ENCODE measurements around the gene GNS. TPM values are rescaled to one million over a fixed set of nuclear protein-coding genes. Genes with fewer than 3 reads are reported as not detected.

Gene GNS
- total and polyA plus RNA-seq, 5 donors, result 33.6 to 105 (median 96.6) TPM

DNA sequence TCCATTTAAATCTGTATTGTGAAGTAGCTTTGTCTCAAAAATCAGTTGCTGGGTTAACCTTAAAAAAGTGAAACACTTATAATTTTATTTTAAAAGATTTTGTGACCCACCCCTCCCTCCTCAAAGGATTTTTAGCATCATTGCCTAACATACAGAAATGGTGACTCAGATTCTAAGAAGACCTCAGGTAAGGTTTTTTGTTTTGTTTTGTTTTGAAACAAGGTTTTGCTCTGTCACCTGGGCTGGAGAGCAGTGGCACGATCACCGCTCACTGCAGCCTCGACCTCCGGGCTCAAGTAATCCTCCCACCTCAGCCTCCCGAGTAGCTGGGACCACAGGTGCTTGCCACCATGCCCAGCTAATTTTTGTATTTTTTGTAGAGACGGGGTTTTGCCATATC, 74.2 kb downstream of the GNS start:
- Histone ChIP-seq H3K4me3 (ENCODE audit: low read length) (no peak overlapping the region), H3K4me1 (ENCODE audit: control insufficient read depth, insufficient read depth, low read length) (peaks cover 15% of the 10 kb centered on the region), H3K27ac (ENCODE audit: low read length) (no peak overlapping the region), H3K27me3 (ENCODE audit: control insufficient read depth, insufficient read depth) (no peaks in the 10 kb centered on the region), H3K9me3 (ENCODE audit: control insufficient read depth, low read length) (no peaks in the 10 kb centered on the region)
- WGBS, result 94% methylated on average over 6 of the region's 6 CpGs
- intact Hi-C loops (cut with DNase I), result no loop called here
- DNase-seq (no peak), ATAC-seq (no peak)

DNA sequence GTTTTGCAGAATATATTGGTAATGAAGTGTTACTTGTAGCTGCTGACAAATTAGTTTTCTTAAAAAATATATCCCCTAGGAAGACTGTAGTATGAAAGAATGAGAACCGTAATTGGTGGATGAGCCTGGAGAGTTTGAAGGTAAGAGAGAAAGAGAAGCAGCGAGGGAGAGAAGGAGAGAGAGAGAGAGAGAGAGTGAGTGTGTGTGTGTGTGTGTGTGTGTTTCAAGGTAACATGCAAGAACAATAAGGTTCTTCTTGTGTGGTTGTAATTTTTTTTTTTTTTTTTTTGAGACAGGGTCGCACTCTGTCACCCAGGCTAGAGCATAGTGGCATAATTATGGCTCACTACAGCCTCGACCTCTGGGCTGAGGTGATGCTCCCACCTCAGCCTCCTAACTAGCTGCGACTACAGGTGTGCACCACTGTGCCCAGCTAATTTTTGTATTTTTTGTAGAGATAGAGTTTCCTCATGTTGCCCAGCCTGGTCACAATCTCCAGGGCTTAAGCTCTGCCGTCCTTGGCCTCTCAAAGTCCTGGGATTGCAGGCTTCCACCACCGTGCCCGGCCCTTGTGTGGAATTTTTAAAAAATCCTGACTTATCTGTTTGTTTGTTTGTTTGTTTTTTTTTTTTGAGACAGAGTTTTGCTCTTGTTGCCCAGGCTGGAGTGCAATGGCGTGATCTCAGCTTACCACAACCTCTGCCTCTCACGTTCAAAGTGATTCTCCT, 75.2 kb downstream of the GNS start:
- H3K9me3 ChIP-seq (ENCODE audit: control insufficient read depth, low read length), result no peaks in the 10 kb centered on the region
- no peak overlapping the region for H3K4me3 ChIP-seq (ENCODE audit: low read length)
- intact Hi-C loops (cut with DNase I), result no loop called here
- WGBS, result 91% methylated on average over 10 of the region's 10 CpGs
- no peak for ATAC-seq
- H3K27me3 ChIP-seq (ENCODE audit: control insufficient read depth, insufficient read depth), result no peaks in the 10 kb centered on the region
- no peak for DNase-seq
- H3K27ac ChIP-seq (ENCODE audit: low read length), result no peak overlapping the region
- peaks cover 18% of the 10 kb centered on the region for H3K4me1 ChIP-seq (ENCODE audit: control insufficient read depth, insufficient read depth, low read length)

- ATAC-seq (peak; percentile 71 to 83), DNase-seq (peak; percentile 62 to 70 (median 67))
- no peak overlapping the region for H3K4me3 ChIP-seq (ENCODE audit: low read length)
Observed at GRCh38 chr12:64682572-64683277, 76.5 kb downstream of the GNS start.

DNA sequence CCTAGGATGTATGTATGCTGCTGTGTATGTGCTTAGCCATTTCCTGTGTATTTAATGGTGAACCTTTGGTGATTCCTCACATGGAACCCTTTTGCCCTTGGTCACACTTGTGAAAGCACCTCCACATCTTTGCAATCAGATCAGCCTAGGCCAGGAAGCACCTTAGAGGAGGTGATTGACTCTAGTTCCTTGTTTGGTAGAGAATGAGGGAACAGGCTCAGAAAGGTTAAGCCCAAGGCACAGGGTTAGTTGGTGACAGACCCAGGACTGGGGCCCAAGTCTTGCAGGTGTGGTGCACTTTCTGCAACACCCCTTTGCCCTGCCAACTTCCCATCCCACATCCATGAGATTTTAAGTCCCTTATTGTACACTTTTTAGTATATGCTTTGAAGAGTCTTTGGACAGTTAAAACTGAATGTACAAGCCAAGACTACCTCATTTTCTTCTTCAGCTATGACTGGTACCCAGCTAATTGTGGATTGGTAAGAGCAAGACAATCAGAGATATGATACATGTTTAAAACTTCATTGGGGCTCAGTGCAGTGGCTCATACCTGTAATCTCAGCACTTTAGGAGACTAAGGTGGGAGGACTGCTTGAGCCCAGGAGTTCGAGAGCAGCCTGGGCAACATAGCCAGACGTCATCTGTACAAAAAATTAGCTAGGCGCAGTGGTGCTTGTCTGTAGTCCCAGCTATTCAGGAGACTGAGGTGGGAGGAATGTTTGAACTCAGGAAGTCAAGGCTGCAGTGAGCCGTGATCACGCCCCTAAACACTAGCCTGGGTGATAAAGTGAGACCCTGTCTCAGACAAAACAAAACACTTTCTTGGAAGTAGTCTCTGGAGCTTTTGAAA, 77.8 kb downstream of the GNS start:
- ATAC-seq (peak in 1 of 2 donors; percentile 43), DNase-seq (no peak)
- H3K4me3 ChIP-seq (ENCODE audit: low read length), result no peak overlapping the region
- H3K27ac ChIP-seq (ENCODE audit: low read length), result peak overlapping the region; percentile 61
- intact Hi-C loops (cut with DNase I), result no loop called here
- no peaks in the 10 kb centered on the region for H3K27me3 ChIP-seq (ENCODE audit: control insufficient read depth, insufficient read depth)
- H3K4me1 ChIP-seq (ENCODE audit: control insufficient read depth, insufficient read depth, low read length), result peaks cover 10% of the 10 kb centered on the region
- no peaks in the 10 kb centered on the region for H3K9me3 ChIP-seq (ENCODE audit: control insufficient read depth, low read length)
- WGBS, result 65% methylated on average over 5 of the region's 5 CpGs

More at GRCh38 chr12:64682572-64683277, 76.5 kb downstream of the GNS start:
- WGBS, result 22% methylated on average over 6 of the region's 6 CpGs
- H3K4me1 ChIP-seq (ENCODE audit: control insufficient read depth, insufficient read depth, low read length), result peaks cover 11% of the 10 kb centered on the region
- H3K27ac ChIP-seq (ENCODE audit: low read length), result peak overlapping the region; percentile 36
- no peaks in the 10 kb centered on the region for H3K27me3 ChIP-seq (ENCODE audit: control insufficient read depth, insufficient read depth)
- H3K9me3 ChIP-seq (ENCODE audit: control insufficient read depth, low read length), result no peaks in the 10 kb centered on the region
- intact Hi-C loops (cut with DNase I), result no loop called here

- H3K27me3 ChIP-seq (ENCODE audit: control insufficient read depth, insufficient read depth), result no peaks in the 10 kb centered on the region
- WGBS, result 72% methylated on average over 4 of the region's 4 CpGs
- no peak overlapping the region for H3K4me3 ChIP-seq (ENCODE audit: low read length)
- H3K27ac ChIP-seq (ENCODE audit: low read length), result peak overlapping the region; percentile 93
- peaks cover 10% of the 10 kb centered on the region for H3K4me1 ChIP-seq (ENCODE audit: control insufficient read depth, insufficient read depth, low read length)
- H3K9me3 ChIP-seq (ENCODE audit: control insufficient read depth, low read length), result no peaks in the 10 kb centered on the region
- no peak for DNase-seq
- no peak for ATAC-seq
- intact Hi-C loops (cut with DNase I), result no loop called here
Observed at GRCh38 chr12:64680235-64680634, 79.0 kb downstream of the GNS start.

DNA sequence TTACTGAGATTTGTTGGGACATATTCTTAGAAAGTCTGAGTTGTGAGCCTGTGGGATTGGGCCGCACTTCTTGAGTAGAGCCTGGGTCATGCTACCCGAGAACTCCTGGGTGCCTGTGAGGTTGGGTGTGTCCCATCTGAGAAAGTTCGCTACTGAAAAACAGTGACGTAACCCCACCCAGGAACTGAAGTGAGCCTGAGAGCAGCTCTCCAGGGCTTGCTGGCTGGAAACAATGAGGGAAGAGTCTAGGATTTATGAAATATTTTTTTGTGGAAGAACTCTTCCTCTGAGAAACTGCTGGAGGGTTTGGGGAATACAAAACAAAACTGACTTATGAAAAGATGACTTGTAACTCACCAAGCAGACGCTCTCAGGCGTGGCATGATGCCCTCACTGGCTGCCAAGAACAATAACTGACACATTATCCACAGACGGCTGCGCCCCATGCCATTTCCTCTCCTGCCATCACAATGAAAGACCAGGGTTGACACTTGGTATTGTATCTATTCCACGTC, 79.7 kb downstream of the GNS start:
- no peak overlapping the region for H3K4me3 ChIP-seq (ENCODE audit: low read length)
- peak overlapping the region; percentile 93 for H3K27ac ChIP-seq (ENCODE audit: low read length)
- peaks cover 11% of the 10 kb centered on the region for H3K4me1 ChIP-seq (ENCODE audit: control insufficient read depth, insufficient read depth, low read length)
- ATAC-seq (peak; percentile 63 to 65), DNase-seq (peak; percentile 82 to 93 (median 90))
- H3K9me3 ChIP-seq (ENCODE audit: control insufficient read depth, low read length), result no peaks in the 10 kb centered on the region
- intact Hi-C loops (cut with DNase I), result loop anchor here in 1 of 4 donors (10.0 kb wide), 1 partner anchor 65 kb away; the partner anchor contains the start of gene RASSF3
- 19% methylated on average over 9 of the region's 9 CpGs for WGBS
- no peaks in the 10 kb centered on the region for H3K27me3 ChIP-seq (ENCODE audit: control insufficient read depth, insufficient read depth)

DNA sequence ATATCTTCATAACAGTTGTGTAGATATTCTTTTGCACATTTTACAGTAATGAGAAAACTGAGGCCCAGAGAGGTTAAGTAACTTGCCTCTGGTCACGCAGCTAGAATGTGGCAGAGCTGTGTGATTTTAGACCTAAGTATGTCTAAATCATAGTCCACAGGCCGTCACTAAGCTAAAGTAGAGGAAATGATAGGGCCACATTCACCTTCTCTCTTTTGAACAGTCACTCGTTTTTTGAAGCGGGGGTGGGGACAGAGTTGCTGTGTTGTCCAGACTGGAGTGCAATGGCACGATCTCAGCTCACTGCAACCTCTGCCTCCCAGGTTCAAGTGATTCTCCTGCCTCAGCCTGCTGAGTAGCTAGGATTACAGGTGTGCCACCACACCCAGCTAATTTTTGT, 80.4 kb downstream of the GNS start:
- ATAC-seq (no peak), DNase-seq (no peak)
- H3K27me3 ChIP-seq (ENCODE audit: control insufficient read depth, insufficient read depth), result no peaks in the 10 kb centered on the region
- no peaks in the 10 kb centered on the region for H3K9me3 ChIP-seq (ENCODE audit: control insufficient read depth, low read length)
- no peak overlapping the region for H3K4me3 ChIP-seq (ENCODE audit: low read length)
- H3K27ac ChIP-seq (ENCODE audit: low read length), result peak overlapping the region; percentile 68
- intact Hi-C loops (cut with DNase I), result loop anchor here in 1 of 4 donors (10.0 kb wide), 1 partner anchor 64 kb away; the partner anchor contains the start of gene RASSF3
- 83% methylated on average over 5 of the region's 5 CpGs for WGBS
- H3K4me1 ChIP-seq (ENCODE audit: control insufficient read depth, insufficient read depth, low read length), result peaks cover 14% of the 10 kb centered on the region

DNA sequence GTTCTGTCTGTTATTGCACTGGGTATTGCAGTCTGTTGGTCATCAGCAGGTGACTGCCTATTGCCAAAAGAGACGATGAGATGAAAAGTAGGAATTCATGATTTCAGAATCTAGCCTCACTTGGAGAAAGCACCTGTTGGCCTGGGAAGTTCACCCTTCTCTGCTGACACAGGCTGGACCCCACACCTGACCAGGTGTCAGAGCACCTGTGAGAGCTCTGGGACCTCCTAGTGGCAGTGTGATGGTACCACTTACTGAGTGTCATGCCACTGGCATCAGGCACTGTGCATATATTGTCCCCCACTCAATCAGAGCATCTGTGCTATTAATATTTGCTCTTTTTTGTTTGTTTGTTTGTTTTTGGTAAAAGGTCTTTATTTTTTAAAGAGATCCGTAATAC, 81.0 kb downstream of the GNS start:
- Histone ChIP-seq H3K9me3 (ENCODE audit: control insufficient read depth, low read length) (no peaks in the 10 kb centered on the region), H3K27ac (ENCODE audit: low read length) (peak overlapping the region; percentile 61), H3K4me3 (ENCODE audit: low read length) (no peak overlapping the region), H3K4me1 (ENCODE audit: control insufficient read depth, insufficient read depth, low read length) (peaks cover 19% of the 10 kb centered on the region), H3K27me3 (ENCODE audit: control insufficient read depth, insufficient read depth) (no peaks in the 10 kb centered on the region)
- WGBS, result 85% methylated on average over 2 of the region's 2 CpGs
- intact Hi-C loops (cut with DNase I), result loop anchor here in 1 of 4 donors (10.0 kb wide), 1 partner anchor 63 kb away; the partner anchor contains the start of gene RASSF3
- DNase-seq, result no peak
- no peak for ATAC-seq

DNA sequence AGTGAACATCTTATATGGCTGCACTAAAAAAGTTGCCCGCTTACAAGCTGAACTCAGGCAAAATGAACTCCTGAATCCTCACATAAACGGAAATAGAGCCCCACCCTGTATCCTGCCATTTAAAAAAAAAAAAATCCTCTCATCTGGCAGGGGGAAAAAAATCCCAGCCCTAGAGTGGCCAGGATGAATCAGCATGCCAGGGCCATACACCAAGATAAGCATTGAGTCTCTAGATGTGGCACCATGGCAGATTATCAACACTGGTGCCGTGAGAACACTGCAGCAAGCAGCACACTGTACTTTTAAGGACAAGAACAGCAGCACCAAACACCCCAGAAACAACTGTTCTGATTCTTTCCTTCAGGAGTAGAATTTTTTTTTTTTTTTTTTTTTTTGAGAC, 83.4 kb downstream of the GNS start:
- WGBS, result 34% methylated on average over 3 of the region's 3 CpGs
- Histone ChIP-seq H3K27ac (ENCODE audit: low read length) (peak overlapping the region; percentile 93), H3K27me3 (ENCODE audit: control insufficient read depth, insufficient read depth) (no peaks in the 10 kb centered on the region), H3K4me3 (ENCODE audit: low read length) (no peak overlapping the region), H3K4me1 (ENCODE audit: control insufficient read depth, insufficient read depth, low read length) (peaks cover 25% of the 10 kb centered on the region), H3K9me3 (ENCODE audit: control insufficient read depth, low read length) (no peaks in the 10 kb centered on the region)
- peak; percentile 80 for ATAC-seq
- intact Hi-C loops (cut with DNase I), result loop anchor here in 1 of 4 donors (10.0 kb wide), 1 partner anchor 61 kb away; the partner anchor contains the start of gene RASSF3
- peak in 2 of 3 donors; percentile 52 to 60 for DNase-seq

DNA sequence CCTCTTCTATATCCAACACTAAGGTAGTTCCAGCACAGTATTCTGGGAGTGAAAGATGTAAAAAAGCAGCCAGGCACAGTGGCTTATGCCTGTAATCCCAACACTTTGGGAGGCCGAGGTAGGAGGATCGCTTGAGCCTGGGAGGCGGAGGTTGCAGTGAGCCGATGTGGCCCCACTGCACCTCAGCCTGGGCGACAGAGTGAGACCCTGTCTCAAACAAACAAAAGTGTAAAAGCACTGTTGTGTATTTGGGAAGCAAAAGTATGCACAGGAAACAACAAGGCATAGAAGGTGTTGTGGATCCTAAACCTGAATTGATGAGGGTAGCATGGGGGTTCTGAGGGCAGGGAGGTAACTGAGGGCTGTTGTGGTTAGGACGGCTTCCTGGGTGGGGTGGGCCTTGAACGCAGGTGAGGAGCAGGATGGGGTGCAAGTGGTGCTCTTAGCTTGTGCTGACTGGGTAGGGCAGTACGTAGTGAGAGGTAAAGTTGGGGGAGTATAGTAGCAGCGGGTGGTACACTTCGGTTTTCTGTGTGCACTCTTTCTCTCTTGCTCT, 84.8 kb downstream of the GNS start:
- Histone ChIP-seq H3K9me3 (ENCODE audit: control insufficient read depth, low read length) (no peaks in the 10 kb centered on the region), H3K27ac (ENCODE audit: low read length) (peak overlapping the region; percentile 90), H3K4me3 (ENCODE audit: low read length) (no peak overlapping the region), H3K4me1 (ENCODE audit: control insufficient read depth, insufficient read depth, low read length) (peaks cover 22% of the 10 kb centered on the region), H3K27me3 (ENCODE audit: control insufficient read depth, insufficient read depth) (no peaks in the 10 kb centered on the region)
- ATAC-seq, result no peak
- 87% methylated on average over 10 of the region's 10 CpGs for WGBS
- intact Hi-C loops (cut with DNase I), result loop anchor here in 1 of 4 donors (10.0 kb wide), 1 partner anchor 60 kb away; the partner anchor contains the start of gene RASSF3
- no peak for DNase-seq
